ENCODE results near the gene ZNF93. TPM values are rescaled to one million over a fixed set of nuclear protein-coding genes. Genes with fewer than 3 reads are reported as not detected.

The ZNF93 gene
- total and polyA plus RNA-seq, 9 of the 15 experiments (the other 6 are each of a cell fraction or from before 2014, with no cell fraction given), result 11.1 to 26.3 (median 17.1) TPM

DNA sequence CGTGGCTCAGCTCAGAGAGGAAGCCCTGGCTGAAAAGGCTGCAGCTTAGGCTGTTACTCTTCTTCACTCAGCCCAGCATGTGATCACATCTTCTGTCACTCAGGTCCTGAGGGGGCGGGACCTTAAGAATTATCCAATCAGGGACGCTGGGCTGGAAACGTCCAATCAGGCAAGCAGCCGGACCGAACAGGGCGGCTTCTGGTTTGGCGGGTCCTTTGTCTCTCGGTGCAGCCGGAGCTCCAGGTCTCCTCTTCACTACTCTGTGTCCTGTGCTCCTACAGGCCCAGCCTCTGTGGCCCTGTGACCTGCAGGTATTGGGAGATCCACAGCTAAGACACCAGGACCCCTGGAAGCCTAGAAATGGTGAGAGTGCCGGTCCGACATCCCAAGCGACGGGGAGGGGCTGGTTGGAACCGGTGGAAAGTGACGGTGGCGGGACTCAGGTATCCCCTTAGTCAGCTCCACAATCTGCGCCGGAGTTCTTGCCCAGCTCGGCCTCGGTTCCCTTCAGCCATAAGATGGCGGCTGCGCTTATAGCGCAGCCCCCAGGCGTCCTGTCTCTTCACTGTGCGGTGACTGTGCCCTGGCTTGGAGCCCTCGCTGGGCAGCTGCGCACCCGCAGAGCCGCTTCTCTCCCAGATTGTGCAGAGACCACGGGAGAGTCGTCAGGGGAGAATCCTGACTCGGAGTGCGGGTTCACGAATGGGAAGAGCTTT lies at the start of gene ZNF93 (continued):
- TF ChIP-seq, protein P1, sequence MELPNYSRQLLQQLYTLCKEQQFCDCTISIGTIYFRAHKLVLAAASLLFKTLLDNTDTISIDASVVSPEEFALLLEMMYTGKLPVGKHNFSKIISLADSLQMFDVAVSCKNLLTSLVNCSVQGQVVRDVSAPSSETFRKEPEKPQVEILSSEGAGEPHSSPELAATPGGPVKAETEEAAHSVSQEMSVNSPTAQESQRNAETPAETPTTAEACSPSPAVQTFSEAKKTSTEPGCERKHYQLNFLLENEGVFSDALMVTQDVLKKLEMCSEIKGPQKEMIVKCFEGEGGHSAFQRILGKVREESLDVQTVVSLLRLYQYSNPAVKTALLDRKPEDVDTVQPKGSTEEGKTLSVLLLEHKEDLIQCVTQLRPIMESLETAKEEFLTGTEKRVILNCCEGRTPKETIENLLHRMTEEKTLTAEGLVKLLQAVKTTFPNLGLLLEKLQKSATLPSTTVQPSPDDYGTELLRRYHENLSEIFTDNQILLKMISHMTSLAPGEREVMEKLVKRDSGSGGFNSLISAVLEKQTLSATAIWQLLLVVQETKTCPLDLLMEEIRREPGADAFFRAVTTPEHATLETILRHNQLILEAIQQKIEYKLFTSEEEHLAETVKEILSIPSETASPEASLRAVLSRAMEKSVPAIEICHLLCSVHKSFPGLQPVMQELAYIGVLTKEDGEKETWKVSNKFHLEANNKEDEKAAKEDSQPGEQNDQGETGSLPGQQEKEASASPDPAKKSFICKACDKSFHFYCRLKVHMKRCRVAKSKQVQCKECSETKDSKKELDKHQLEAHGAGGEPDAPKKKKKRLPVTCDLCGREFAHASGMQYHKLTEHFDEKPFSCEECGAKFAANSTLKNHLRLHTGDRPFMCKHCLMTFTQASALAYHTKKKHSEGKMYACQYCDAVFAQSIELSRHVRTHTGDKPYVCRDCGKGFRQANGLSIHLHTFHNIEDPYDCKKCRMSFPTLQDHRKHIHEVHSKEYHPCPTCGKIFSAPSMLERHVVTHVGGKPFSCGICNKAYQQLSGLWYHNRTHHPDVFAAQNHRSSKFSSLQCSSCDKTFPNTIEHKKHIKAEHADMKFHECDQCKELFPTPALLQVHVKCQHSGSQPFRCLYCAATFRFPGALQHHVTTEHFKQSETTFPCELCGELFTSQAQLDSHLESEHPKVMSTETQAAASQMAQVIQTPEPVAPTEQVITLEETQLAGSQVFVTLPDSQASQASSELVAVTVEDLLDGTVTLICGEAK (IDR thresholded peaks at IDR 0.05), result no peak
- TF ChIP-seq, protein P1 (CRISPR knock-in tag; IDR thresholded peaks at IDR 0.05), result no peak
- TF ChIP-seq, protein P2, sequence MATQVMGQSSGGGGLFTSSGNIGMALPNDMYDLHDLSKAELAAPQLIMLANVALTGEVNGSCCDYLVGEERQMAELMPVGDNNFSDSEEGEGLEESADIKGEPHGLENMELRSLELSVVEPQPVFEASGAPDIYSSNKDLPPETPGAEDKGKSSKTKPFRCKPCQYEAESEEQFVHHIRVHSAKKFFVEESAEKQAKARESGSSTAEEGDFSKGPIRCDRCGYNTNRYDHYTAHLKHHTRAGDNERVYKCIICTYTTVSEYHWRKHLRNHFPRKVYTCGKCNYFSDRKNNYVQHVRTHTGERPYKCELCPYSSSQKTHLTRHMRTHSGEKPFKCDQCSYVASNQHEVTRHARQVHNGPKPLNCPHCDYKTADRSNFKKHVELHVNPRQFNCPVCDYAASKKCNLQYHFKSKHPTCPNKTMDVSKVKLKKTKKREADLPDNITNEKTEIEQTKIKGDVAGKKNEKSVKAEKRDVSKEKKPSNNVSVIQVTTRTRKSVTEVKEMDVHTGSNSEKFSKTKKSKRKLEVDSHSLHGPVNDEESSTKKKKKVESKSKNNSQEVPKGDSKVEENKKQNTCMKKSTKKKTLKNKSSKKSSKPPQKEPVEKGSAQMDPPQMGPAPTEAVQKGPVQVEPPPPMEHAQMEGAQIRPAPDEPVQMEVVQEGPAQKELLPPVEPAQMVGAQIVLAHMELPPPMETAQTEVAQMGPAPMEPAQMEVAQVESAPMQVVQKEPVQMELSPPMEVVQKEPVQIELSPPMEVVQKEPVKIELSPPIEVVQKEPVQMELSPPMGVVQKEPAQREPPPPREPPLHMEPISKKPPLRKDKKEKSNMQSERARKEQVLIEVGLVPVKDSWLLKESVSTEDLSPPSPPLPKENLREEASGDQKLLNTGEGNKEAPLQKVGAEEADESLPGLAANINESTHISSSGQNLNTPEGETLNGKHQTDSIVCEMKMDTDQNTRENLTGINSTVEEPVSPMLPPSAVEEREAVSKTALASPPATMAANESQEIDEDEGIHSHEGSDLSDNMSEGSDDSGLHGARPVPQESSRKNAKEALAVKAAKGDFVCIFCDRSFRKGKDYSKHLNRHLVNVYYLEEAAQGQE (IDR thresholded peaks at IDR 0.05; ENCODE audit: borderline replicate concordance), result peak; percentile 48
- TF ChIP-seq, protein P2 (CRISPR knock-in tag; IDR thresholded peaks at IDR 0.05; ENCODE audit: low read depth), result no peak
- no peak for TF ChIP-seq ZNF140 (CRISPR knock-in tag; IDR thresholded peaks at IDR 0.05)
- TF ChIP-seq POLR2AphosphoS5 (IDR thresholded peaks at IDR 0.05; ENCODE audit: control insufficient read depth, insufficient read depth, low read depth, low read length), result peak; percentile 79
- TF ChIP-seq, protein P3, sequence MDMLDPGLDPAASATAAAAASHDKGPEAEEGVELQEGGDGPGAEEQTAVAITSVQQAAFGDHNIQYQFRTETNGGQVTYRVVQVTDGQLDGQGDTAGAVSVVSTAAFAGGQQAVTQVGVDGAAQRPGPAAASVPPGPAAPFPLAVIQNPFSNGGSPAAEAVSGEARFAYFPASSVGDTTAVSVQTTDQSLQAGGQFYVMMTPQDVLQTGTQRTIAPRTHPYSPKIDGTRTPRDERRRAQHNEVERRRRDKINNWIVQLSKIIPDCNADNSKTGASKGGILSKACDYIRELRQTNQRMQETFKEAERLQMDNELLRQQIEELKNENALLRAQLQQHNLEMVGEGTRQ (CRISPR knock-in tag; IDR thresholded peaks at IDR 0.05), result peak; percentile 89
- no peak for TF ChIP-seq RBM34 (IDR thresholded peaks at IDR 0.05; ENCODE audit: borderline replicate concordance, insufficient read depth, low read length)

Data from K562 (cell line).